GM06990 (cell line): Measurements from ENCODE around the gene HLA-DOA.

Experiments used
- DNase-seq: peaks from one replicate; pipeline ENCODE4 v3.0.0-alpha.2; 2011; ENCODE audit not compliant: insufficient read length; ENCODE audit errors: extremely low read depth
- H3K27me3 ChIP-seq: replicated peaks from 2 replicates; pipeline ENCODE4 v1.6.0; 2011; ENCODE audit warnings: low read length; ENCODE audit not compliant: control insufficient read depth, insufficient read depth
- H3K36me3 ChIP-seq: 2 replicates; pipeline ENCODE4 v1.5.1; 2011; ENCODE audit warnings: low read length; ENCODE audit not compliant: control insufficient read depth, insufficient read depth
- H3K4me3 ChIP-seq: replicated peaks from 2 replicates; pipeline ENCODE4 v1.5.1; 2011; ENCODE audit warnings: low read depth, mild to moderate bottlenecking, control low read depth, low read length
- CTCF ChIP-seq: IDR thresholded peaks from 2 replicates; pipeline ENCODE4 v1.5.1; 2011; ENCODE audit warnings: low read length, control low read depth, mild to moderate bottlenecking, inconsistent platforms; ENCODE audit not compliant: insufficient read depth, poor library complexity, severe bottlenecking

The HLA-DOA gene

GRCh38 chr6:33014841-33015634 is 5.6 kb upstream of the HLA-DOA start:
- Histone ChIP-seq H3K4me3 (no peak overlapping the region), H3K27me3 (no peaks in the 10 kb centered on the region), H3K36me3 (no peaks in the 10 kb centered on the region)
- peak; percentile 64 for DNase-seq
- TF ChIP-seq CTCF = peak; percentile 61

DNA sequence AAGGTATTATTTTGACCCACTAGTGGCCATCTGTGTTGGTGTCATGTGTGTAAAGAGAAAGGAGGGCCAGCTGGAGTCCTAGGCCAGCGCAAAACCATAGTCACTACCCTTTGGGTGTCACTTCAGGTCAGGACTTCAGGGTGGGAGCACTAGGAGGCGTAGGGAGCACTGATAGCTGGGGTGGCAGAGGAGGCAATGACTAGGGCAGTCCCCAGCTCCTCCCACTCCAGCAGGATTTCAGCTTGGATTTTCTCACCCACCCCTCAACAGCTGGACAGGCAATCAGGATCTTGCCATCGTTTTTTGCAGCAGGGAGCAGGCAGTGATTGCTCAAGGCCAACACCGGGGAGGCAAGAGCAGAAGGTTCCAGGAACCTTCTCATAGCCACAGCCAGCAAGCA is 4.2 kb upstream of the HLA-DOA start:
- no peaks in the 10 kb centered on the region for H3K36me3 ChIP-seq
- no peak for DNase-seq
- no peaks in the 10 kb centered on the region for H3K27me3 ChIP-seq
- TF ChIP-seq CTCF = no peak
- no peak overlapping the region for H3K4me3 ChIP-seq

DNA sequence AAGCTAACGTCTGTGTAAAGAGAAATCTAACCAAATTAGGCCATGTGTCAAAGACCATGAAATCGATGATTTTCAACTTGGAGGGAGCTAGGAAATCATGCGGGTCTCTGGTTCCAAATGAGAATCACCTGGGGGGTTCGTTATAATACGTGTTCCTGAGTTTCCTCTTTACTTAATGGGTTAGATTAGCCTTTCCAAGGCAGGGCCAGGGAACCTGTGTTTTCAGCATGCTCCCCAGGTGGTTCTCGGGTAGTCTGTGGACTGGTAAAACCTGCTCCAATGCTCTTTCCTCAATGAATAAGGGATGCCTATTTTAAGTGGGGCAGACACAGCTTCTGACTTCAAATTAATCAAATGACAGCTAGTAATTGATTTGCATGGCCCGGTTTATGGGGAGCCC is 965 bp upstream of the HLA-DOA start:
- peaks cover 14% of the 10 kb centered on the region for H3K36me3 ChIP-seq
- no peak for TF ChIP-seq CTCF
- no peak overlapping the region for H3K4me3 ChIP-seq
- no peaks in the 10 kb centered on the region for H3K27me3 ChIP-seq
- DNase-seq = no peak

GRCh38 chr6:33007831-33008400 is 1.5 kb downstream of the HLA-DOA start:
- Histone ChIP-seq H3K27me3 (no peaks in the 10 kb centered on the region), H3K36me3 (peaks cover 14% of the 10 kb centered on the region), H3K4me3 (peak overlapping the region; percentile 80)
- no peak for DNase-seq
- TF ChIP-seq CTCF = no peak

GRCh38 chr6:33004940-33005339 is 4.5 kb downstream of the HLA-DOA start:
- Histone ChIP-seq H3K4me3 (no peak overlapping the region), H3K36me3 (peaks cover 14% of the 10 kb centered on the region), H3K27me3 (no peaks in the 10 kb centered on the region)
- DNase-seq = no peak
- TF ChIP-seq CTCF = no peak
